SK-N-SH (cell line): ENCODE measurements around the gene TBL1X. TPM values are rescaled to one million over a fixed set of nuclear protein-coding genes. Genes with fewer than 3 reads are reported as not detected.

Experiments
- CTCF ChIA-PET: fragments of 300-600, 350-600 bp; formaldehyde crosslinking; extraction: SDS; loops from one replicate; lab custom pipeline; 2021; lab: Yijun Ruan, JAX
- POLR2A ChIA-PET: fragments of 350-600 bp; sonication (Branson Sonifier 250); formaldehyde crosslinking; extraction: SDS; loops from one replicate; lab custom pipeline; 2020; ENCODE audit warnings: antibody characterized with exemption, inconsistent platforms; lab: Yijun Ruan, JAX
- DNase-seq: peaks from one replicate; pipeline ENCODE4 v3.0.0; 2012
- H2AFZ ChIP-seq: fragments of 200-600 bp; sonication (generic); 2 replicates; pipeline ENCODE4 v1.8.1; 2016; ENCODE audit warnings: antibody characterized with exemption, mild to moderate bottlenecking, low read depth
- H3F3A ChIP-seq: fragments of 200-600 bp; sonication (generic); replicated peaks from 2 replicates; pipeline ENCODE3; 2016; ENCODE audit warnings: antibody characterized with exemption, mild to moderate bottlenecking; ENCODE audit not compliant: insufficient read depth
- H3K27ac ChIP-seq, 2 experiments: fragments of 200-500 bp in 1 of 2; fragments of 200-600 bp in 1 of 2; sonication (Bioruptor generic) in 1 of 2; sonication (generic), shearing (Covaris generic) in 1 of 2; 2 replicates each; pipeline versions ENCODE4 v1.5.1 to v1.6.1; 2014 to 2016; ENCODE audit warnings: low read depth in 2 of 2, inconsistent platforms in 1 of 2, low read length in 1 of 2, mild to moderate bottlenecking in 1 of 2, mixed read lengths in 1 of 2
- H3K27me3 ChIP-seq: fragments of 200-600 bp; sonication (generic), shearing (Covaris generic); 2 replicates; pipeline ENCODE4 v1.6.1; 2016; ENCODE audit warnings: mixed run types; ENCODE audit not compliant: insufficient read depth
- H3K36me3 ChIP-seq, 2 experiments: fragments of 200-500 bp in 1 of 2; fragments of 200-600 bp in 1 of 2; sonication (Bioruptor generic) in 1 of 2; sonication (generic) in 1 of 2; replicated peaks in 1 of 2; 2 replicates each; pipeline versions ENCODE3 to v1.5.1; 2014 to 2016; ENCODE audit warnings: low read length in 1 of 2, mild to moderate bottlenecking in 1 of 2; ENCODE audit not compliant: insufficient read depth in 2 of 2, control insufficient read depth in 1 of 2
- H3K4me1 ChIP-seq, 2 experiments: fragments of 200-500 bp in 1 of 2; fragments of 200-600 bp in 1 of 2; sonication (Bioruptor generic) in 1 of 2; sonication (generic), shearing (Covaris generic) in 1 of 2; 2 replicates each; pipeline versions ENCODE4 v1.5.1 to v1.6.1; 2014 to 2016; ENCODE audit warnings: low read depth in 1 of 2, low read length in 1 of 2, mixed run types in 1 of 2; ENCODE audit not compliant: insufficient read depth in 2 of 2, control insufficient read depth in 1 of 2
- H3K4me2 ChIP-seq: fragments of 200-600 bp; sonication (generic), shearing (Covaris generic); 2 replicates; pipeline ENCODE4 v1.6.1; 2017; ENCODE audit warnings: mixed run types
- H3K4me3 ChIP-seq, 2 experiments: fragments of 200-500 bp in 1 of 2; fragments of 200-600 bp in 1 of 2; sonication (Bioruptor generic) in 1 of 2; sonication (generic), shearing (Covaris generic) in 1 of 2; 2 replicates each; pipeline versions ENCODE4 v1.5.1 to v1.8.1; 2014 to 2016; ENCODE audit warnings: low read depth in 2 of 2, inconsistent platforms in 1 of 2, low read length in 1 of 2, mild to moderate bottlenecking in 1 of 2, mixed read lengths in 1 of 2, moderate library complexity in 1 of 2
- H3K79me2 ChIP-seq: fragments of 200-600 bp; sonication (generic); 2 replicates; pipeline ENCODE4 v1.8.1; 2017; ENCODE audit warnings: mild to moderate bottlenecking; ENCODE audit not compliant: insufficient read depth
- H3K9ac ChIP-seq: fragments of 200-600 bp; sonication (generic); 2 replicates; pipeline ENCODE4 v1.6.1; 2017; ENCODE audit warnings: mixed run types
- H3K9me2 ChIP-seq: fragments of 200-600 bp; sonication (generic); 2 replicates; pipeline ENCODE4 v1.6.1; 2017; ENCODE audit warnings: mixed run types
- H3K9me3 ChIP-seq: fragments of 200-600 bp; sonication (generic); 2 replicates; pipeline ENCODE4 v1.6.1; 2017; ENCODE audit warnings: mixed run types, mild to moderate bottlenecking, moderate library complexity
- H4K20me1 ChIP-seq: fragments of 200-600 bp; sonication (generic); 2 replicates; pipeline ENCODE4 v1.6.1; 2017; ENCODE audit warnings: mild to moderate bottlenecking, mixed run types; ENCODE audit not compliant: insufficient read depth
- FOSL2 ChIP-seq: IDR thresholded peaks from 2 replicates; pipeline ENCODE4 v1.4.0; 2012; ENCODE audit warnings: low read depth, mild to moderate bottlenecking, moderate library complexity, borderline replicate concordance
- POLR2AphosphoS5 ChIP-seq: IDR thresholded peaks from 2 replicates; pipeline ENCODE4 v1.6.1; 2012; ENCODE audit warnings: low read depth, low read length
- RFX5 ChIP-seq: IDR thresholded peaks from 2 replicates; pipeline ENCODE4 v1.6.1; 2012; ENCODE audit warnings: mild to moderate bottlenecking, improper control_type of control experiment, low read length
- RXRA ChIP-seq: IDR thresholded peaks from 2 replicates; pipeline ENCODE4 v1.4.0; 2012; ENCODE audit warnings: low read depth, mild to moderate bottlenecking, borderline replicate concordance
- TAF1 ChIP-seq: IDR thresholded peaks from 2 replicates; pipeline ENCODE4 v1.6.1; 2012; ENCODE audit warnings: low read depth, mild to moderate bottlenecking, low read length, moderate library complexity, borderline replicate concordance
- YY1 ChIP-seq: IDR thresholded peaks from 2 replicates; pipeline ENCODE4 v1.4.0; 2012; ENCODE audit warnings: low read depth, mild to moderate bottlenecking
- WGBS: methylation state at CpG from one replicate; pipeline ENCODE4 v1.1.6; 2017; ENCODE audit warnings: low lambda C conversion rate; 5-methylcytosine and 5-hydroxymethylcytosine counted together
- polyA plus RNA-seq, 3 experiments: library from polyadenylated mRNA; depleted of rRNA; stranded (reverse); fragments of >200 nt; gene quantifications; 2 replicates each; pipeline ENCODE4 v1.2.3, GENCODE V29; 2012
- TF ChIP-seq, protein P1 (sequence below): IDR thresholded peaks from 2 replicates; pipeline ENCODE4 v1.6.1; 2012; ENCODE audit warnings: mild to moderate bottlenecking, low read depth, low read length, moderate library complexity
- TF ChIP-seq, protein P2 (sequence below): IDR thresholded peaks from 2 replicates; pipeline ENCODE4 v1.4.0; 2012; ENCODE audit warnings: low read depth
- TF ChIP-seq, protein P3 (sequence below): IDR thresholded peaks from 2 replicates; pipeline ENCODE4 v1.4.0; 2012; ENCODE audit warnings: low read depth, borderline replicate concordance
- TF ChIP-seq, protein P4 (sequence below): fragments of 150-350 bp; IDR thresholded peaks from 2 replicates; pipeline ENCODE4 v1.6.1; 2016; ENCODE audit warnings: mild to moderate bottlenecking, low read depth, low read length

TBL1X gene
- polyA plus RNA-seq, 1 of the 3 experiments (the other 2 are of a cell fraction): 10.6 TPM

DNA sequence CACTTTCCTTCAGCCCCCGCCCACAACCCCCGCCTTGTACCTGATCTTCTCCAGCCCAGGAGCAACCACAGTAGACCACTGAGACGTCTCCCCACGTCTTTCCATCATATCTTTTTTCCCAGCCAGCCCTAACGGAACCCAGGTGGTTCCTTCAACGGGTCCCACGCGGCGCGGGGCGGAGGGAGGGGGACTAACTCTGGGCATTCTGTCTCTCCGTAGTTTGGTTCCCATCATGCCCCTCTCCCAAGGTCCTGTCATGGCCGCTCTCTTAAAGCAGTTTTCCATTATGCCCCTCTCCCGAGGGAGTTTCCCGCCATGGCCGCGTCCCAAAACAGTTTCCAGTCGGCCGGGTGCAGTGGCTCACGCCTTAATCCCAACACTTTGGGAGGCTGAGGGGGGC is 21.5 kb upstream of the TBL1X start (continued):
- TF ChIP-seq, protein P1, sequence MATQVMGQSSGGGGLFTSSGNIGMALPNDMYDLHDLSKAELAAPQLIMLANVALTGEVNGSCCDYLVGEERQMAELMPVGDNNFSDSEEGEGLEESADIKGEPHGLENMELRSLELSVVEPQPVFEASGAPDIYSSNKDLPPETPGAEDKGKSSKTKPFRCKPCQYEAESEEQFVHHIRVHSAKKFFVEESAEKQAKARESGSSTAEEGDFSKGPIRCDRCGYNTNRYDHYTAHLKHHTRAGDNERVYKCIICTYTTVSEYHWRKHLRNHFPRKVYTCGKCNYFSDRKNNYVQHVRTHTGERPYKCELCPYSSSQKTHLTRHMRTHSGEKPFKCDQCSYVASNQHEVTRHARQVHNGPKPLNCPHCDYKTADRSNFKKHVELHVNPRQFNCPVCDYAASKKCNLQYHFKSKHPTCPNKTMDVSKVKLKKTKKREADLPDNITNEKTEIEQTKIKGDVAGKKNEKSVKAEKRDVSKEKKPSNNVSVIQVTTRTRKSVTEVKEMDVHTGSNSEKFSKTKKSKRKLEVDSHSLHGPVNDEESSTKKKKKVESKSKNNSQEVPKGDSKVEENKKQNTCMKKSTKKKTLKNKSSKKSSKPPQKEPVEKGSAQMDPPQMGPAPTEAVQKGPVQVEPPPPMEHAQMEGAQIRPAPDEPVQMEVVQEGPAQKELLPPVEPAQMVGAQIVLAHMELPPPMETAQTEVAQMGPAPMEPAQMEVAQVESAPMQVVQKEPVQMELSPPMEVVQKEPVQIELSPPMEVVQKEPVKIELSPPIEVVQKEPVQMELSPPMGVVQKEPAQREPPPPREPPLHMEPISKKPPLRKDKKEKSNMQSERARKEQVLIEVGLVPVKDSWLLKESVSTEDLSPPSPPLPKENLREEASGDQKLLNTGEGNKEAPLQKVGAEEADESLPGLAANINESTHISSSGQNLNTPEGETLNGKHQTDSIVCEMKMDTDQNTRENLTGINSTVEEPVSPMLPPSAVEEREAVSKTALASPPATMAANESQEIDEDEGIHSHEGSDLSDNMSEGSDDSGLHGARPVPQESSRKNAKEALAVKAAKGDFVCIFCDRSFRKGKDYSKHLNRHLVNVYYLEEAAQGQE: no peak
- TF ChIP-seq, protein P2, sequence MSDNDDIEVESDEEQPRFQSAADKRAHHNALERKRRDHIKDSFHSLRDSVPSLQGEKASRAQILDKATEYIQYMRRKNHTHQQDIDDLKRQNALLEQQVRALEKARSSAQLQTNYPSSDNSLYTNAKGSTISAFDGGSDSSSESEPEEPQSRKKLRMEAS: no peak
- TF ChIP-seq RXRA (no peak), FOSL2 (no peak)

DNA sequence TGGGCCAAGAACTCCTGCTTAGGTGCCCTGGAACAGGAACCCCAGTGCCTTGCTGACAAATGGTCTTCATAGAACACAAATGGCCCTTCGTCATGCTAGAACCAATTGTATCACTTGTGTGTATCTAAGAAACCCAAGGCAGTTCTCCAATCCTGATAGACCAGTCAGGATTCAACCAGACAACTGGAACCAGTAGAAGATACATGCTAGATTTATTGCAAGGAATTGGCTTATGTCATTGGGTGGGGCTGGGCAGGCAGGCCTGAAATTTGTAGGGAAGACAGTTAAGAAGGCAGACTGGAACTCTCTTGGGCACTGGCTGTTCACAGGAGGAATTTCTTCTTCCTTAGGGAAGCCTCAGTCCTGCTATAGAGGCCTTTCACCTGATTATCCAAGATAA is 17.0 kb upstream of the TBL1X start:
- no peak overlapping the region for H2AFZ ChIP-seq
- H3K27me3 ChIP-seq: no peaks in the 10 kb centered on the region; the same call in 1 of the 2 replicates
- H3F3A ChIP-seq: no peaks in the 10 kb centered on the region
- H3K9me2 ChIP-seq: no peaks in the 10 kb centered on the region
- H3K79me2 ChIP-seq: no peaks in the 10 kb centered on the region
- DNase-seq: no peak
- POLR2A ChIA-PET: no interaction called here
- no peaks in the 10 kb centered on the region for H3K4me1 ChIP-seq
- no peak overlapping the region for H3K27ac ChIP-seq
- H3K9ac ChIP-seq: no peak overlapping the region
- no peak overlapping the region for H3K4me2 ChIP-seq
- H4K20me1 ChIP-seq: no peaks in the 10 kb centered on the region
- 63% methylated on average over 1 of the region's 1 CpG for WGBS
- no peak overlapping the region for H3K4me3 ChIP-seq
- H3K9me3 ChIP-seq: no peaks in the 10 kb centered on the region
- H3K36me3 ChIP-seq: no peaks in the 10 kb centered on the region
- TF ChIP-seq, protein P3, sequence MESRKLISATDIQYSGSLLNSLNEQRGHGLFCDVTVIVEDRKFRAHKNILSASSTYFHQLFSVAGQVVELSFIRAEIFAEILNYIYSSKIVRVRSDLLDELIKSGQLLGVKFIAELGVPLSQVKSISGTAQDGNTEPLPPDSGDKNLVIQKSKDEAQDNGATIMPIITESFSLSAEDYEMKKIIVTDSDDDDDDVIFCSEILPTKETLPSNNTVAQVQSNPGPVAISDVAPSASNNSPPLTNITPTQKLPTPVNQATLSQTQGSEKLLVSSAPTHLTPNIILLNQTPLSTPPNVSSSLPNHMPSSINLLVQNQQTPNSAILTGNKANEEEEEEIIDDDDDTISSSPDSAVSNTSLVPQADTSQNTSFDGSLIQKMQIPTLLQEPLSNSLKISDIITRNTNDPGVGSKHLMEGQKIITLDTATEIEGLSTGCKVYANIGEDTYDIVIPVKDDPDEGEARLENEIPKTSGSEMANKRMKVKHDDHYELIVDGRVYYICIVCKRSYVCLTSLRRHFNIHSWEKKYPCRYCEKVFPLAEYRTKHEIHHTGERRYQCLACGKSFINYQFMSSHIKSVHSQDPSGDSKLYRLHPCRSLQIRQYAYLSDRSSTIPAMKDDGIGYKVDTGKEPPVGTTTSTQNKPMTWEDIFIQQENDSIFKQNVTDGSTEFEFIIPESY: no peak
- TF ChIP-seq, protein P4, sequence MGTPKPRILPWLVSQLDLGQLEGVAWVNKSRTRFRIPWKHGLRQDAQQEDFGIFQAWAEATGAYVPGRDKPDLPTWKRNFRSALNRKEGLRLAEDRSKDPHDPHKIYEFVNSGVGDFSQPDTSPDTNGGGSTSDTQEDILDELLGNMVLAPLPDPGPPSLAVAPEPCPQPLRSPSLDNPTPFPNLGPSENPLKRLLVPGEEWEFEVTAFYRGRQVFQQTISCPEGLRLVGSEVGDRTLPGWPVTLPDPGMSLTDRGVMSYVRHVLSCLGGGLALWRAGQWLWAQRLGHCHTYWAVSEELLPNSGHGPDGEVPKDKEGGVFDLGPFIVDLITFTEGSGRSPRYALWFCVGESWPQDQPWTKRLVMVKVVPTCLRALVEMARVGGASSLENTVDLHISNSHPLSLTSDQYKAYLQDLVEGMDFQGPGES: no peak
- no peak for TF ChIP-seq RFX5
- TF ChIP-seq TAF1: no peak
- TF ChIP-seq YY1: no peak
- no peak for TF ChIP-seq POLR2AphosphoS5
- TF ChIP-seq, all 33 proteins: peak for 0
- CTCF ChIA-PET: no interaction called here
